ENCODE data around the gene RB1.

The RB1 gene

GRCh38 chr13:48485432-48485831, 181.9 kb downstream of the RB1 start:
- TF ChIP-seq CTCF (IDR thresholded peaks at IDR 0.05; ENCODE audit: low read length, missing control alignments): no peak
- no peak for DNase-seq (ENCODE audit: low read depth)
- H3K4me3 ChIP-seq (replicated peaks; ENCODE audit: low read depth, low read length): no peak overlapping the region

GRCh38 chr13:48486362-48486761, 182.8 kb downstream of the RB1 start:
- no peak overlapping the region for H3K4me3 ChIP-seq (replicated peaks; ENCODE audit: low read depth, low read length)
- no peak for TF ChIP-seq CTCF (IDR thresholded peaks at IDR 0.05; ENCODE audit: low read length, missing control alignments)
- DNase-seq (ENCODE audit: low read depth): no peak

DNA sequence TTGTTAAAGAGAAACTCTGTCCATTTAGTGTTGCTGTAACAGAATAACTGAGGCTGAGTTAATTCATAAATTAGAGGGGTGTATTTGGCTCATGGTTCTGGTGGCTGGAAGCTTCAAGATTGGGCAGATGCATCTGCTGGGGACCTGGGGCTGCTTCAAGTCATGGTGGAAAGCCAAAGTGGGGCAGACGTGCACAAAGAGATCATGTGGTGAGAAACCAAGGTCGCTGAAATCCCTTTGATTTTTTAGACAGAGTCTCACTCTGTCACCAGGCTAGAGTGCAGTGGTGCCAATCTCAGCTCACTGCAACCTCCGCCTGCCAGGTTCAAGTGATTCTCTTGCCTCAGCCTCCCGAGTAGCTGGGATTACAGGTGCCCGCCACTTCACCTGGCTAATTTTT, 183.3 kb downstream of the RB1 start:
- no peak for DNase-seq (ENCODE audit: low read depth)
- no peak overlapping the region for H3K4me3 ChIP-seq (replicated peaks; ENCODE audit: low read depth, low read length)
- no peak for TF ChIP-seq CTCF (IDR thresholded peaks at IDR 0.05; ENCODE audit: low read length, missing control alignments)

GRCh38 chr13:48487968-48488367, 184.4 kb downstream of the RB1 start:
- no peak for TF ChIP-seq CTCF (IDR thresholded peaks at IDR 0.05; ENCODE audit: low read length, missing control alignments)
- DNase-seq (ENCODE audit: low read depth): no peak
- no peak overlapping the region for H3K4me3 ChIP-seq (replicated peaks; ENCODE audit: low read depth, low read length)

- H3K4me3 ChIP-seq (replicated peaks; ENCODE audit: low read depth, low read length): no peak overlapping the region
- DNase-seq (ENCODE audit: low read depth): no peak
- no peak for TF ChIP-seq CTCF (IDR thresholded peaks at IDR 0.05; ENCODE audit: low read length, missing control alignments)
Observed at GRCh38 chr13:48488995-48489394, 185.4 kb downstream of the RB1 start.

DNA sequence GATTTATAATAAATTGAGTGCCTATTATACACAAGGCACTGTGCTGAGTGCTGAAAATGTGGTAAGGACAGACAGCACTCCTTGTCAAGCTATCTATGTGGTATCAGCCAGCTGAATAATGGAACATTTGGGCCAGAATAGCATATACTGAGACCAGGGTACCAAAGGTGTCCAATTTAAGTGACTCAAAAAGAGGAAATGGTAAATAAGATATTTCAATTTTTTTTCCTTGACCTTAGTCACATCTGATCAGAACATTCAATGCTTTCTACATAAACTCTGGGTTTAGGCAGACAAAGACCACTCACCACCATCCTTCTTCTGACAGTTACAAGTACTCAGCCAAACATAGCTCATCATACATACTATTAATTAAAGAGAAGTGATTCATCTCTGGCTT, 186.1 kb downstream of the RB1 start:
- no peak overlapping the region for H3K4me3 ChIP-seq (replicated peaks; ENCODE audit: low read depth, low read length)
- DNase-seq (ENCODE audit: low read depth): no peak
- no peak for TF ChIP-seq CTCF (IDR thresholded peaks at IDR 0.05; ENCODE audit: low read length, missing control alignments)

DNA sequence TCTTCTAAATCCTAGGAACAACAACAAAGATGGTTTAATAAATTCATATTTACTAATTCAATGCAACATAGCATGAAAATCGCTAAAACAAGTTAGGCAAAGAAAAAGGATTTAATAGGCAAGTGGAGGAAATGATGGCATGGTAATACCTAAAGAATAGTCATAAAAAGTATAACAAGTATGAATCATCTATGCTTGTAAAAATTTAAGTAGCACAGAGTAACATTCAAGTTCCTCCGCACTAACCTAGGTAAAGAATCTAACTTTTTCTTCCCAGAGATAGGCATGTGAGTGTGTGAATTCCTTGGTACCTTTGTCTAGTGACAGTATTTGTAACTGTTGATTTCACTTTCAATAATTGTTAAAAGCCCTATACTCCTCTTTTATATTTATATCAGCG, 186.7 kb downstream of the RB1 start:
- H3K4me3 ChIP-seq (replicated peaks; ENCODE audit: low read depth, low read length): no peak overlapping the region
- TF ChIP-seq CTCF (IDR thresholded peaks at IDR 0.05; ENCODE audit: low read length, missing control alignments): no peak
- no peak for DNase-seq (ENCODE audit: low read depth)

Data from fibroblast of pulmonary artery (primary cell).